Activated CD8-positive, alpha-beta memory T cell treated with anti-CD3 and anti-CD28 coated beads for 4 hours (primary cell): ENCODE measurements around the gene ERCC1.
"Not testable (repeated sequence)": the region's sequence is repeated elsewhere in the genome, so short reads cannot be mapped to it uniquely, and the experiment has no call there.

Experiments used
- DNase-seq, 2 donors: peaks; one replicate each; pipeline ENCODE4 v3.0.0-alpha.2; 2020; ENCODE audit warnings: low read depth in 2 of 2

The ERCC1 gene

DNA sequence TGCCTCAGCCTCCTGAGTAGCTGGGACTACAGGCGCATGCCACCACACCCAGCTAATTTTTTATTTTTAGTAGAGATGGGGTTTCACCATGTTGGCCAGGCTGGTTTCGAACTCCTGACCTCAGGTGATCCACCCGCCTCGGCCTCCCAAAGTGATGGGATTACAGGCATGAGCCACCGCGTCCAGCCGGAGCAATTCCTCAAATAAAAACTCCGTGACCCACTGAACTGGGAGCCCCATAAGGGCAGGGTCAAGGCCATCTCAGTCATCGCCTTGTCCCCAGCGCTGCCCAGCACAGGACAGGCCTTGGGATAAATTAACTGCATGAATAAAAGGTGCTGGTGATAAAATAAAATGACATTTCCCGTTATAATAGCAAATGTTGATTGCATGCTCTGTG, 6.2 kb upstream of the ERCC1 start:
- not testable (repeated sequence) for DNase-seq

DNA sequence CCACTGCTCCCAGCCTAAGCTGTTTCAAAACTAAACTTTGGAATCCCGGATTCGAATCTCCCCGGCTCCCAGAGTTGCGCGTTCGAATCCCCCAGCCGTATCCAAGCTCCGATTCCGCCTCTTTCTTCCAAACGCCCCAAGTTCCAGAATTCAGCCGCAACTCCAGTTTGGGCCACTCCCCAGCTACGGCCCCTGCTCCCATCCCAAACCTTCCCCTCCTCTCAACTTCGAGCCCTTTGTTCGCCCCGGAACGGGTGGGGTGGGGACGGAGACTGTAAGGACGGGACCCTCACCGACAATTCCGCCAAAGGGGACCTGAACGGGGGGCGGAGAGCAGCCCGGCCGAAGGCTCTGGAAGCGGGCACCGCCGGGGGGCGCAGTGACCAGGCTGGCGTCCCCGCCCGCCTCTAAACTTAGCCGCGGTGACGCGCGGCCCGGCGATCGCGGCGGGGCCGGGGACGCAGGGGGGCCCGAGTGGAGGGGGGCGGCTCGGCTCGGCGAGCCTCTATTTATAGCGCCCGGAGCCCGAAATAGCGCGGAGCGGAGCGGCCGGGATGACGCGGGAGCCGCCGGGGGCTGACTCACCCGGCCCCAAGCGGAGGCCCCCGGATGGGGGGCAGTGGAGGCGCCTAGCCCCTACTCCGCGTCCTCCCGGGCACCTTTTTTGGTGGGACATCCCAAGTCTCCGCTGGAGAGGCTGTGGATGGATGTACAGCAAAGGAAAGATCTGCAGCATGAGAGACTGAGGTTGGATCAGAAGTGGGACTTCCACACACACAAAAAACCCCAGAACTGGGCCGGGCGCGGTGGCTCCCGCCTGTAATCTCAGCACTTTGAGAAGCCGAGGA, 4.9 kb upstream of the ERCC1 start:
- no peak for DNase-seq

DNA sequence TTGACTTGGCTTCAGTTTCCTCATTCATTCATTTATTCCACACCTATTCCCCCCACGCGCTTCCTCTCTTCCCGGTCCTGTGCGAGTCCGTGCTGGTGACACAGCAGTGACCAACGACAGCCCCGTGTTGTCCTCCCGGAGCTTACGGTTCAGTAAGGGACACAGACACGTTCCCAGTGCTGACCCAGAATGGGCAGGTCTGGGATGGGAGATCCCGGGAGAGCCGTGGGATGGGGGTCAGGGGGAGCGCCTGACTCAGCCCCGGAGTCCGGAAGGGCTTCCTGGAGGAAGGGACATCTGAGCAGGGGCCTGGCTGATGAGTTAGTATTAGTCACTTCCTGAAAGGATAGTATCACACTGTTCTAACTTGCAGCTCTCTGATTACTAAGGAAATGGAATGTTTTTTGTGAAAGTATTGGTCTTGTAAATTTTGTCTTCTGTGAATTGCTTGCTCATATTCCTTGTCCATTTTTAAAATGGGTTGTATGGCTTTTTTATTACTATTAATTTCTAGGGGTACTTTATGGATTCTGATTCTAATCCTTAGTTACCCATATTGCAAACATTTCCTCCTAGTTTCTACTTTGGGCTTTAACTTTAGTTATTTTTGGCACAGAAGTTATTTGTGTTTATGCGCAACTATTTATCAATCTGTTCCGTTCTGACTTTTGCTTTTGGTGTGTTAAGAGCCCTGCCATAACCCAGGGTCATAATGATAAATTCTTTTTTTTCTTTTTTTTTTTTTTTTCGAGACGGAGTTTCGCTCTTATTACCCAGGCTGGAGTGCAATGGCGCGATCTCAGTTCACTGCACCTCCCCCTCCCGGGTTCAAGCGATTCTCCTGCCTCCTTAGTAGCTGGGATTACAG, 708 bp upstream of the ERCC1 start:
- DNase-seq = no peak

DNA sequence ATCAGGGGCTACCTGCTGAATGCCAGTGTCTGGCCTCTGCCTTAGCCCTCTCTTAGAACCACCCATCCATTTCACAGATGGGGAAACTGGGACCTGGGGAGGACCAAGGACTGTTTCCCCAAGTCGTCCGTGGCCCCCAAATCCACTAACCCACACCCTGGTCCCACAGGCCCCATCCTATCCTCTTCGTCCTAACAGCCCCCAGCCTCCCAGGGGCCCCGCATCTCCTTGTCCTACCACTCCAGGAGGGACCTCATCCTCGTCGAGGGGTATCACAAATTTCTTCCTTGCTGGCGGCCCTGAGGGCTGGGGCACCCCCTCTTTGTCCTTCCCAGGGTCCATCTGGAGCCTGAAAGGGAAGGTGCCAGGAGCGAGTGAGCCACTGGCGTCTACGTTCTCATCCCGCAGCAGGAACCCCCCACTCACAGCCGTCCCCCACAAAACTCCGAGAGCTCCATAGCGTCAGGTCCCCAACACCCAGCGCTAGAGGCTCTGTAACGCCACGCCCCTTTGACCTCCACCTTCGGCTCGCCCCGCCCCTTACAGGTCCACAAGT, 606 bp downstream of the ERCC1 start:
- DNase-seq = peak in 1 of 2 donors; percentile 74

DNA sequence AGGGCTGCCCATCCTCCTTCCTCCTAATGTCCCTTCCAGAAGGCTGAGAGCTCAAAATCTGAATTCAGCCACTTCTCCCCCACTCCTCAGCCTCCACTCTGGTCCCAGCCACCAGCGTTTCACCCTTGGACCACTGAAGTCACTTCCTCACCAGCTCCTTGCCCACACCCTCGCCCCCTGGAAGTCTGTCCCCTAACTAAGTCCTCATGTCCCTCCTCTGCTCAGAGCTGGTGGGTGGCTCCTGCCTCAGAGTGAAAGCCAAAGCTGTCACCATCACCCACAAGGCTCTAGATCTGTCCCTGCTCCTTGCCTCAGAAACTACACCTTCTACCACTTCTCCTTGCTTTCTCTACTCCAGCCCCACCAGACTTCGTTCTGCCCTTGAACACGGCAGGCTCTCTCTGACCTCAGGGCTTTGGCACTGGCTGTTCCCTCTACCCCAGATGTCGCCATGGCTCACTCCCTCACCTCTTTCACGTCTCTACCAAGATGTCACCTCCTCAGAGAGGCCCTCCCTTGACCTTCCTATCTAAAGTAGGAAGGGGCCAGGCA, 1.7 kb downstream of the ERCC1 start:
- no peak for DNase-seq

DNA sequence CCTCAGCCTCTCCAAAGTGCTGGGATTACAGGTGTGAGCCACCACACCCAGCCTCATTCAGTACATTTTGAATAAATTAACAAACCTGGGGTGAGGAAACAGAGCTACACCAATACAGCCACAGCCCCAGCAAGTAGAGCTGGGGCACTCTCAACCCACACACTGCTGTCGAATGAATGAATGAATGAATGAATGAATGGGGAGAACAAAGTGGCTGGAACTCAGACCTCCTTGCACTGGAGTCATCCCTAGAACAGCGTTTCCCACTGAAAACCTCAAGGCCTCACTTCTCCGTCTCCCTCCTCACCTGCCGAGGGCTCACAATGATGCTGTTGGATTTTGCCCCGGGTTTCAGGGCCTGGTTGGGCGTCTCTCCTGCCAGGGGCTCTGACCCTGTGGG, 2.8 kb downstream of the ERCC1 start:
- DNase-seq = no peak

DNA sequence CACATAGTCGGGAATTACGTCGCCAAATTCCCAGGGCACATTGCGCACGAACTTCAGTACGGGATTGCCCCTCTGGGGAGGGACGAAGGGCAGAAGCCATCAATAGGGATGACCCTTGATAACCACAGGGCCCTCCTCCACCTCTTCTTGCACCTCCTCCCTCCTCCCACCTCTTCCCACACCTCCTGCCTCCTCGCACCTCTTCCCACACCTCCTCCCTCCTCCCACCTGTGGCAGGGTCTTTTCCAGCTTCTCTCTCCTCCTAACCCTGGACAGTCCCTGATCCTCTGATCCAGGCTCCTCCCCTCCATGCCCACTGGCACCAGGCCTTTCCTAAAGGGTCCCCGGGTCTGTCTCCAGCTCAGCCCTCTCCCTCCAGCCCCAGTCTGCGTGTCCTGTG, 3.4 kb downstream of the ERCC1 start:
- no peak for DNase-seq

DNA sequence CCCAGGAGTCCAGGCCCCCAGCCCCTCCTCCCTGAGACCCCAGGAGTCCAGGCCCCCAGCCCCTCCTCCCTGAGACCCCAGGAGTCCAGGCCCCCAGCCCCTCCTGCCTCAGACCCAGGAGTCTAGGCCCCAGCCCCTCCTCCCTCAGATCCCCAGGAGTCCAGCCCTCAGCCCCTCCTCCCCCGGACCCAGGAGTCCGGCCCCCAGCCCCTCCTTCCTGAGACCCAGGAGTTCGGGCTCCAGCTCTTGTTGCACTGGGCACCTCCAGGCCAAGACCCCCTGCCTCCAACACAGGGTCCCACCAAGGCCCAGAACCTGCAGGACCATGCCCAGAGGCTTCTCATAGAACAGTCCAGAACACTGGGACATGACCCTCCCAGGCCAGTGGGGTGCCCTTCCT, 3.8 kb downstream of the ERCC1 start:
- DNase-seq = no peak

DNA sequence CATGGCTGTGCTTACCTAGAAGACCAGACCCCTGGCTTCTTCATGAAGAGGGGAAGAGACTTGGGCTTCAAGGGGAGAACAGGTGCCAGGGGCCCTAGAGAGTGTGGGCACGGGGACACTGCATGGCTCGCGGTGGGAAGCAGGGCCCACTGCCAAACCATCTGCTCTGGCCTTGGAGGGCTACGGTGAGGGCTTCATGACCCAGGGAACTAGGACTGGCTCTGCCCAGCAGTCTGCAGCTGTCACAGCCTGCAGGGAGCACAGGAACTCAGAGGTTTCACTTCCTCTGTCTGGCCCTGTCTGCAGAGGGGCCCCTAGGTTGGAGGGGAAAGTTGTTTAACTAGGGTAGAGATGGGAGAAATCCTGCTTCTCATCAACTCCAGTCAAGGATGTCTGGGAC, 4.3 kb downstream of the ERCC1 start:
- no peak for DNase-seq

DNA sequence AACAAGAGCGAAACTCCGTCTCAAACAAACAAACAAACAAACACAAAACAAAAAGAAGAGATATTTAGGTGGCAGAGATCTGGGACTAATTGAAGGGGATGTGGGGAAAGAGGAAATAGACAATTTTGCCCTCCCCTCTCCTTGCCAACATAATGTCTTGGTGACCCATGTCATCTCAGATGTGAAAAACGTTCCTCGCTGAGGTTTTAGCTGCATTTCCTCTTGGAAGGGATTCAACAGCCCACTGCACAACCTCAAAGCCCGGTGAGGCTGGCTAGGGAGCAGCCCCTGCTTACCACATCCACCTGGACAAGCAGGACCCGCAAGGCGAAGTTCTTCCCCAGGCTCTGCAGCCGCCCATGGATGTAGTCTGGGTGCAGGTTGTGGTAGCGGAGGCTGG, 4.9 kb downstream of the ERCC1 start:
- DNase-seq = no peak

DNA sequence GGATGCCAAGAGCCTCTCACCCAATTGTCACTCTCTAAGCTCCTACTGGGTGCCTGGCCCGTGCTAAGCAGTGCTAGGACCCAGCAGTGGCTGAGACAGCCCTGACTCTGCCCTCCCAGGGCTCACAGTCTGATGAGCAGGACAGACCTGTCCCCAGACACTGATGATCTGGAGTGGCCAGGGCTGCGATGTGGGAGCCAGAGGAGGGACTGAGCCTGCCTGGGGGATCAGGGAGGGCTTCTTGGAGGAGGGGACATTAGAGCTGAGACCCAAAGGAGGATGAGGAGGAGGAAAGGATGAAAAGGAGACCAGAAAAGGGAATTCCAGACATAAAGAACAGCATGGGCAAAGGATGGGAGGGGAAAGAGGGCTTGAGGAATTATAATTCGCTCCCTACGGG, 6.6 kb downstream of the ERCC1 start:
- no peak for DNase-seq

DNA sequence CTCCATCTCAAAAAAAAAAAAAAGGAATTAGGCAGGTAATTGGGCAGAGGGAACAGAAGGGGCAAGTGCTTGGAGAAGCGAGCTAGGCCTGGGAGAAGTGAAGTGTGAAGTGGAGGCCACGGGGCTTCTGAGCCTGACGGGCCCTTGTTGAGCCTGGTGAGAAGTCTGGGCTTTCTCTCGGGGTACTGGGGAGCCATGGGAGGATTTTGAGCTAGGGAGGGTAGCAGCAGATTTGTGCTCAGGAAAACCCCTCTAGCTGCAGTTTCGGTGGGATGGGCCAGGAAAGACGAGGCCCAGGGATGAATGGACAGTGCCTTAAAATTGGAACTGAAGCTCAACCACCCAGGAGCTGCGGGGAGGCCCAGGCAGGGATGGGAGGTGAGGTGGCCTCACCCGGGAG, 9.2 kb downstream of the ERCC1 start:
- DNase-seq = no peak

DNA sequence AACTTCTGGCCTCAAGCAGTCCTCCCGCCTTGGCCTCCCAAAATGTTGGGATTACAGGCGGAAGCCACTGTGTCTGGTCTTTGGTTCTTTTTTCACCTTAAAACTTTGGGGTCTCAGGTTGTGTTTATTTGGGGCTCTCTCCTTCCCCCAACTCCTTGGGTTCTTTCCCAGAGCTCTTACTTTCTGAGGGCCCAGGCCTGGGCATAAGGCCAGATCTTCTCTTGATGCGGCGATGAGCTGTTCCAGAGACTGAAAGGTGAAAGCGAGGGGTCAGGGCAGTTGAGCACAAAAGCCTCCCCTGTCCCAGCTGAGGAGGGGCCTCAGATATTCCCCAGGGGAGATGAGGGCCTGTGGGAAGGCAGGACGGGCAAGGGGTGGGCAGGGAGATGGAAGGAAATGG, 10.2 kb downstream of the ERCC1 start:
- DNase-seq = no peak

DNA sequence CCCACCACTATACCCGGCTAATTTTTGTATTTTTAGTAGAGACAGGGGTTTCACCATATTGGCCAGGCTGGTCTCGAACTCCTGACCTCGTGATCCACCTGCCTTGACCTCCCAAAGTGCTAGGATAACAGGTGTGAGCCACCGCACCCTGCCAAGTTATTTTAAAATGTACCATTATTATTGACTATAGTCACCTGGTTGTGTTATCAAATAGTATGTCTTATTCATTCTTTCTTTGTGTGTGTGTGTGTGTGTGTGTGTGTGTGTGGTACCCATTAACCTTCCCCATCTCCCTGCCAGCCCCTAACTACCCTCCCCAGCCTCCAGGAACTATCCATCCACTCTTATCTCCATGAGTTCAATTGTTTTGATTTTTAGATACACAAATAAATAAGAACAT, 13.4 kb downstream of the ERCC1 start:
- DNase-seq = not testable (repeated sequence)

DNA sequence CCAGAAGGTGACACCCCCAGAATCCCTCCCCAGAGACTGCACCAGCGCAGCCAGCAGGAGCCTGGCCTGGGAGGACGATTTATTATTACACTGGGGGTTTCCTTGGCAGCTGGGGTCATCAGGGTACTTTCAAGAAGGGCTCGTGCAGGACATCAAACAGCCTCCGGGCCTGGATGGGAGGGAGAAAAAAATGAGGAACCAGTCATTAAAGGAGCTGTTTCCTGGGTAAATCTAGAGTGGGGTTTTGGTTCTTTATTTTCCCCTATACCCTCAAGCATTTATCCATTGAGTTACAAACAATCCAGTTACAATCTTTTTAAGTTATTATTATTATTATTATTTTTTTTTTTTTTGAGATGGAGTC, 14.2 kb downstream of the ERCC1 start:
- no peak for DNase-seq

DNA sequence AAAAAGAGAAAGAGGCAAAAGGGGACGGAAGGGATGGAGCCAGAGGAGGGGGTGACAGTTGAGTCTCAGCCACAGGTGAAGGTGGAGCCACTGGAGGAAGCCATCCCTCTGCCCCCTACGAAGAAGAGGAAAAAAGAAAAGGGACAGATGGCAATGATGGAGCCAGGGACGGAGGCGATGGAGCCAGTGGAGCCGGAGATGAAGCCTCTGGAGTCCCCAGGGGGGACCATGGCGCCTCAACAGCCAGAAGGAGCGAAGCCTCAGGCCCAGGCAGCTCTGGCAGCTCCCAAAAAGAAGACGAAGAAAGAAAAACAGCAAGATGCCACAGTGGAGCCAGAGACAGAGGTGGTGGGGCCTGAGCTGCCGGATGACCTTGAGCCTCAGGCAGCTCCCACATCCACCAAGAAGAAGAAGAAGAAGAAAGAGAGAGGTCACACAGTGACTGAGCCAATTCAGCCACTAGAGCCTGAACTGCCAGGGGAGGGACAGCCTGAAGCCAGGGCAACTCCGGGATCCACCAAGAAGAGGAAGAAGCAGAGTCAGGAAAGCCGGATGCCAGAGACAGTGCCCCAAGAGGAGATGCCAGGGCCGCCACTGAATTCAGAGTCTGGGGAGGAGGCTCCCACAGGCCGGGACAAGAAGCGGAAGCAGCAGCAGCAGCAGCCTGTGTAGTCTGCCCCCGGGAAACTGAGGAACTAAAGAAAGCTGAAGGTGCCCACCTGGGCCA, 14.7 kb downstream of the ERCC1 start:
- DNase-seq = no peak

DNA sequence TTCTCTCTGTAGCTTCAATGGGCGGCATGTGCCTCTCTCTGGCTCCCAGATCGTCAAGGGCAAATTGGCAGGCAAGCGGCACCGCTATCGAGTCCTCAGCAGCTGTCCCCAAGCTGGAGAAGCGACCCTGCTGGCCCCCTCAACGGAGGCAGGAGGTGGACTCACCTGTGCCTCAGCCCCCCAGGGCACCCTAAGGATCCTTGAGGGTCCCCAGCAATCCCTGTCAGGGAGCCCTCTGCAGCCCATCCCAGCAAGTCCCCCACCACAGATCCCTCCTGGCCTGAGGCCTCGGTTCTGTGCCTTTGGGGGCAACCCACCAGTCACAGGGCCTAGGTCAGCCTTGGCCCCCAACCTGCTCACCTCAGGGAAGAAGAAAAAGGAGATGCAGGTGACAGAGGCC, 15.6 kb downstream of the ERCC1 start:
- DNase-seq = no peak

DNA sequence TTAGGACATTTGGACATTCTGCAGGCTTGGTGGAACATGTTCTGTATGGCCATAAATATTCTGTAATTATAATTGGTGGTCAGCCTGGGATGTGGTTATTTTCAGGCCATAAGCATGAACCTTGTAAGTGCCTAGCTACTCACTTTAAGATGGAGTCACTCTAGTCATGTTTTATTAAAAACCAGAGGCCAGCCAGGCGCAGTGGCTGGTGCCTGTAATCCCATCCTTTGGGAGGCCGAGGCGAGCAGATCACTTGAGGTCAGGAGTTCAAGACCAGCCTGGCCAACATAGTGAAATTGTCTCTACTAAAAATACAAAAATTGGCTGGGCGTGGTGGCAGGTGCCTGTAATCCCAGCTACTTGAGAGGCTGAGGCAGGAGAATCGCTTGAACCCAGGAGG, 16.1 kb downstream of the ERCC1 start:
- not testable (repeated sequence) for DNase-seq

DNA sequence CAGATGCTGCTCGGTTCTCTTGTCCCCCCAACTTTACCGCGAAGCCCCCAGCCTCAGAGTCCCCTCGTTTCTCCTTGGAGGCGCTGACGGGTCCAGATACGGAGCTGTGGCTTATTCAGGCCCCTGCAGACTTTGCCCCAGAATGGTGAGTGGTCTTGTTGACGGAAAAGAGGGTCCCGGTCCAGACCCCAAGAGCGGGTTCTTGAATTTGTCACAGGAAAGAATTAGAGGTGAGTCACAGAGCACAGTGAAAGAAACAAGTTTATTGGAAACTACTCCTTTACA, 16.7 kb downstream of the ERCC1 start:
- no peak for DNase-seq

DNA sequence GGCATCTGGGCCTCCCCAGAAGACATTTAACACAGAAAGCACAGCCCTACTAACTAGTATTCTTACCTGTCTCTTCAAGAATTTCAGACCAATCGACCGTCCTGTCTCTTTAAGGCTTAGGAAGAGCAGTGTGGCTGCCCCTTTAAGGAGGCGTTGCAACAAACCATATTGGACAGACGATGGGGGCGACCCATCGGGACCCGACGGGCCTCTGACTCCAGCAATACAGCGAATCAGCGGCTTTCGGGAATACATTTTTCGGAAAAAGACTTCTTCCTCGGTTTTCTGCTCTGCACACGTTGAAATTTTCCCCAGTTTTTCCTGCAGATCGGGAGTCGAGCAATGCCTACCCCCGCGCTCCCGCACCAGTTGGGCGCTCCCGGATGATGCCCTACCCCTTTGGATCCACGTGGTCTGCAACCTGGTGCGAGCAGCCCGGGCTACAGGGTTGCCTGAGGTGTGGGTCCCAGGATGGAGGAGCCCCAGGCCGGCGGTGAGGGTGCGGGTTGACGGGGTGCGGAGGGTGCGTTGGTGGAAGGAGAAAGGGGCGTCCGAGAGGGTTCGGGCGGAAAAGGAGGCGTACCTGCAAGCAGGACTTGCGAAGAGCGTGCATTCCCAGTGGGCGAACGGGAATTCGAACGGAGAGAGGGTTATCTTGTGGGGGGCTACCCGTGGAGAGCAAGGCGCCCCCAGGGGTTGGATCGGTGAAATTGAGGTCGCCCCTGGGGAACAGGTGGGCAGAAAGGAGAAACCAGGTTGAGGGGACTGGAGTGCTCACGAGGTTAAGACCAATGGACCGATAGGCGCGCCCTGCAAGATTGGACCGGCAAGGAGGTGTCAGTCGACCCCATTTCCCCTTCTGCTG, 17.3 kb downstream of the ERCC1 start, which contains the start of gene POLR1G:
Gene POLR1G, plus strand, starts transcription at position 419 of the 865 bp plus-strand sequence. Its CDS starts 53 bp downstream, at position 472.
- DNase-seq = peak; percentile 60 to 68
